ENCODE data around the gene SLC5A6. TPM values are rescaled to one million over a fixed set of nuclear protein-coding genes. Genes with fewer than 3 reads are reported as not detected.
A peak's percentile ranks its signal among the peaks of the same experiment; 100 is the strongest.

Gene SLC5A6
- total RNA-seq, 1 experiment from 2014 or later: 122 TPM

DNA sequence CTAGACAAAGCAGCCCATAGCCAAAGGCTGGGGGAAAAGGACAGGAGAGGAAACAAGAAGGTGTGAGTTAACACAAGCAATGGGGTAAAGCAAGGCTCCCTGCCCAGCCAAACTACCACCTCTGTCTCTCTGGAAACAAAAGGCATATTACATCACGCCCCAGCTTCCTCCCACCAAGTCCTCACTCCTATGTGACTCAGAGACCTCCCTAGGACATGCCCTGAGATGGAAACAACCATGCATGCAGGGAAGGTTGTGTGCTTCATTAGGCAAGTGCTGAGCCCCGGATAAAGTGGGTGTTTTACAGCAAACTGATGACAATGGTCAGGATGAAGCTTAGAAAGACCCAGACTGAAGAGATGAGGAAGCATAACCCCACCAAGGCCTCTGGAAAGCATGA lies 9.2 kb downstream of the SLC5A6 start:
- Mint-ChIP-seq H3K9me3 (no peaks in the 10 kb centered on the region), H3K36me3 (ENCODE audit: insufficient read depth in 1 of 3, low read depth in 3 of 3) (peaks cover 57 to 92% (median 83%) of the 10 kb centered on the region in 3 experiments), H3K27ac (peak overlapping the region in 1 of 3 experiments; percentile 3; a peak in 1 of 7 replicates), H3K4me1 (peaks cover 0 to under 1% of the 10 kb centered on the region in 2 experiments; a peak in 1 of 4 replicates), H3K27me3 (ENCODE audit: low read depth) (no peaks in the 10 kb centered on the region), H3K4me3 (no peak overlapping the region)
- Histone ChIP-seq H3K18ac (ENCODE audit: insufficient read length, low read depth, low read length) (no peak overlapping the region), H3K4ac (ENCODE audit: low read depth, low read length) (no peak overlapping the region), H4K20me1 (ENCODE audit: control insufficient read depth, insufficient read depth, insufficient read length) (no peaks in the 10 kb centered on the region), H3K9ac (ENCODE audit: extremely low read depth, insufficient read length, low read length) (no peak overlapping the region), H4K91ac (ENCODE audit: insufficient read length, low read depth, low read length) (no peak overlapping the region), H3K9me3 (ENCODE audit: control insufficient read depth, low read depth, low read length) (no peaks in the 10 kb centered on the region), H2BK120ac (ENCODE audit: low read depth, low read length, poor library complexity, severe bottlenecking) (no peak overlapping the region), H2AK5ac (ENCODE audit: insufficient read length, low read length) (no peak overlapping the region), H3K23me2 (ENCODE audit: insufficient read length, low read depth, low read length, poor library complexity, severe bottlenecking) (no peaks in the 10 kb centered on the region), H4K8ac (replicated peaks; ENCODE audit: insufficient read length, low read depth, low read length) (no peak overlapping the region), H3K79me1 (ENCODE audit: insufficient read depth, low read depth, low read length, poor library complexity, severe bottlenecking) (no peaks in the 10 kb centered on the region), H2BK15ac (ENCODE audit: low read depth, low read length) (no peak overlapping the region), H2BK5ac (ENCODE audit: insufficient read length, low read length) (no peak overlapping the region), H3K14ac (ENCODE audit: insufficient read depth, low read length) (no peak overlapping the region), H3K23ac (ENCODE audit: insufficient read length, low read depth, low read length) (no peak overlapping the region), H3K56ac (ENCODE audit: insufficient read length, low read depth, low read length) (no peak overlapping the region), H4K5ac (ENCODE audit: insufficient read length, low read depth, low read length) (no peak overlapping the region), H2BK20ac (ENCODE audit: low read depth, low read length, poor library complexity, severe bottlenecking) (no peak overlapping the region), H3K27me3 (ENCODE audit: insufficient read depth, low read length) (no peaks in the 10 kb centered on the region), H2AFZ (ENCODE audit: low read length) (no peak overlapping the region), H3K4me1 (ENCODE audit: insufficient read depth, low read length) (no peaks in the 10 kb centered on the region), H3T11ph (ENCODE audit: low read length) (no peak overlapping the region), H3K27ac (ENCODE audit: insufficient read length, low read depth, low read length) (no peak overlapping the region), H2BK12ac (ENCODE audit: insufficient read length, low read depth, low read length) (no peak overlapping the region), H3K79me2 (ENCODE audit: insufficient read depth, low read length) (no peaks in the 10 kb centered on the region), H3K4me2 (ENCODE audit: insufficient read depth, insufficient read length, low read length) (no peak overlapping the region)
- TF ChIP-seq, protein P1, sequence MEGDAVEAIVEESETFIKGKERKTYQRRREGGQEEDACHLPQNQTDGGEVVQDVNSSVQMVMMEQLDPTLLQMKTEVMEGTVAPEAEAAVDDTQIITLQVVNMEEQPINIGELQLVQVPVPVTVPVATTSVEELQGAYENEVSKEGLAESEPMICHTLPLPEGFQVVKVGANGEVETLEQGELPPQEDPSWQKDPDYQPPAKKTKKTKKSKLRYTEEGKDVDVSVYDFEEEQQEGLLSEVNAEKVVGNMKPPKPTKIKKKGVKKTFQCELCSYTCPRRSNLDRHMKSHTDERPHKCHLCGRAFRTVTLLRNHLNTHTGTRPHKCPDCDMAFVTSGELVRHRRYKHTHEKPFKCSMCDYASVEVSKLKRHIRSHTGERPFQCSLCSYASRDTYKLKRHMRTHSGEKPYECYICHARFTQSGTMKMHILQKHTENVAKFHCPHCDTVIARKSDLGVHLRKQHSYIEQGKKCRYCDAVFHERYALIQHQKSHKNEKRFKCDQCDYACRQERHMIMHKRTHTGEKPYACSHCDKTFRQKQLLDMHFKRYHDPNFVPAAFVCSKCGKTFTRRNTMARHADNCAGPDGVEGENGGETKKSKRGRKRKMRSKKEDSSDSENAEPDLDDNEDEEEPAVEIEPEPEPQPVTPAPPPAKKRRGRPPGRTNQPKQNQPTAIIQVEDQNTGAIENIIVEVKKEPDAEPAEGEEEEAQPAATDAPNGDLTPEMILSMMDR (conservative IDR thresholded peaks at IDR 0.05): no peak
- DNase-seq: no peak
- no CpG with 5 or more reads among the region's 2 CpGs for WGBS (ENCODE audit: extremely low coverage, insufficient read length, low lambda C conversion rate)
